TTC549 (cell line): ENCODE data around the gene TNFAIP3.

ENCODE experiments used
- FAIRE-seq: peaks from 2 replicates; lab custom pipeline; 2012; peaks lifted over from hg19 to GRCh38; lab: Jason Lieb, UNC

Gene TNFAIP3

GRCh38 chr6:137864812-137865508 is 2.1 kb upstream of the TNFAIP3 start:
- FAIRE-seq = peak; percentile 67

DNA sequence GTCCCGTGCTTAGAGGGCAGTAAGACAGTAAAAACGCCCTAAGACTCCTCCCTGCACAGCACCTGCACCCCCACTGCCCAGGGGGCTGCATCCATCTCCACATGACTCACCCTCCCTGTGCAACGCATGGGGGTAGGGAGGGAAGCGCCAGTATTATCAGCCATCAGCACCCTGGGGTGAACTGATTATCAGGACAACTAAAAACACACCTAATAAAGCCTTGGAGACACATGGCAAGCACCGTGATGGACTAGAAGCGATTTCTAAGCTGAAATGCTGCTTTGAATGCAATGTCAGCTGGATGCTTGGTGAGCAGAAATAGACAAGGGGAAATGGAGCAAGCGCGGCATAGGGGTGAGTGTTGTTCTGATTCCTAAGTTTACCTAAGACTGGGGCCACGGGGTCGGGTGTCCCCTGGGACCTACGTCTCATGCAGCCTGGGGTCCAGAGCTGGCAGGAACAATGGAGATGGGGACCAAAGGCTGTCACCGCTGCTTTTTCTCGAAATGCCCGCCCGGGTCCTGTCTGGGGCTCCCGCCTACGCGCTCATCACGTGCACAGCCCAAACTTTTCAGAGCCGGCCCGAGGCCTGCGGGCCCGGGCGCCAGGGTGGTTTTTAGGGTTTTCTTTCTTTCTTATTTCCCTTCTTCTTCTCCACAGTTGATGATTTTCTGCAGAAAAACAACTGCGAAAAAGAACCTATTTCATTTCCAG is 702 bp upstream of the TNFAIP3 start:
- FAIRE-seq = no peak

DNA sequence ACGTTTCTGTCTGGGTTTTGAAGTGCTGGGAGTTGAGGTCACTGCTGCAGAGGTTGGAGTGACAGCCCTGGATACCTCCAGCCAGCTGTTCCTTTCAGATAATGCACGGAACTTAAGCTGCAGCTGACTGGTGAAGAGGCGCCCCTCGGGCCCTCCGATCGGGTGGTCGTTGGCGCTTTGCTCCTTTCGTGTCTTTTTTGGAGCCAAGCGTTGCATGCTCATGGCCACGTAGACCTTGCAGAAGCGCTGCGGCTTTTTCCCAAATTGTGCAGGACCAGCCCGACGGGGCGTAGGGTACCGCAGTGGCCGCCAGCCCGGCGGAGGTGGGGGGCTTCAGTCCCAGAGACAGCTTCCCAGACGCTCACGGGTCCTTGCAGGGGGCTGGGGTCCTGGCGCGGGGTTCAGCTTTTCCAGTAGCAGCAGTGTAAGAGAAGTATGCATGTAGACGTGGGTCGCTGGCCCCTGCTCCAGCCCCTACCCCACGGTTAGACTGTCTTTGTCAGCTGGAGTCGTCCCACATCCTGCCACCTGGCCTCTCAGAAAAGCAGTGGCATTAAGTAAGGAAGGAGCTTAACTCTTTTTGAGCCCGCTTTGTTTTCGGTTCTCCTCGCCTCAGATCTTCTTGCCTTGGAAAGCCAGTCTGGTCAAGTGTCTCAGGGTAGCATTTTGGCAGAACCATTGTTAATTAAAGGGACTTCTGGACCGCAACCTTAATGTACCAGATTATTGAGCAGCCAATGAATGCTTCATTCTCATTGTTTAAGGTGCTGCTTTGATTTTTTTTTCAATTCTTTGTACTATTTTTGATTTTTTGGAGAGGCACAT is 838 bp downstream of the TNFAIP3 start:
- FAIRE-seq = no peak

DNA sequence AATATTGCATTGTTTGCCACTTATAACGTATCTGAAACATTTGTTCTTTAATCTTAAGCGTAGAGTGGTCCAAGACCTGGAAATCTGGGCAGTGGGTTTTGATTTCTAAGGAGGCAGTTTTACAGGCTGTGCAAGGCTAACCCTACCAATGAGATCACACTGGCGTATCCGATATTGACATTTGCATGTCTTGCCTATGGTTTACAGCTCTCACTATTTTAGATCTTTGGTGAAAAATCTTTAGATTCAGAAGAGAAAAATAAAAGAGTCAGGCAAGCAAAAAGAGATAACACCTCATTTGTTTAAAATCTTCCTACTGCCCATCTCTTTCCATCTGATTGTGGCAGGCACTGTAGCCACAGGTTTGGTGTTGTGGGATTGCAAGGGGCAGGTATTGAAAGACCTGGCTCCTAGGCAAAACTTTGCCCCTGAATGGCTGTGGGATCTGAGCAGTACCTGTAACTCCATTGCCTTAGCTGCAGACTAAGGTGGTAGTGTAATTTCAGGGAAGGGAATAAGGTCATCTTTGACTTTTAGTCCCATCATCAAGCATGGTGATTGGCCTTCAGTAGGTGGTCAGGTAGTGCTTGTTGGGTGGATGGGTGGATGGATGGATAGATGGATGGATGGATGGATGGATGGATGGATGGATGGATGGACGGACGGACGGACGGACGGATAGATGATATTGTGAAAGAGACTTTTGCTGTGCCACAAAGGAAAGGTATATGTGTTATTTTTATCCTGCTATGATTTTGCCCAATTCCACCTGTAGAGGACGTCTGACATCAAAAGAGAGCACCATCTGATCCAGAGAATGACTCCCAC is 1.9 kb downstream of the TNFAIP3 start:
- no peak for FAIRE-seq

DNA sequence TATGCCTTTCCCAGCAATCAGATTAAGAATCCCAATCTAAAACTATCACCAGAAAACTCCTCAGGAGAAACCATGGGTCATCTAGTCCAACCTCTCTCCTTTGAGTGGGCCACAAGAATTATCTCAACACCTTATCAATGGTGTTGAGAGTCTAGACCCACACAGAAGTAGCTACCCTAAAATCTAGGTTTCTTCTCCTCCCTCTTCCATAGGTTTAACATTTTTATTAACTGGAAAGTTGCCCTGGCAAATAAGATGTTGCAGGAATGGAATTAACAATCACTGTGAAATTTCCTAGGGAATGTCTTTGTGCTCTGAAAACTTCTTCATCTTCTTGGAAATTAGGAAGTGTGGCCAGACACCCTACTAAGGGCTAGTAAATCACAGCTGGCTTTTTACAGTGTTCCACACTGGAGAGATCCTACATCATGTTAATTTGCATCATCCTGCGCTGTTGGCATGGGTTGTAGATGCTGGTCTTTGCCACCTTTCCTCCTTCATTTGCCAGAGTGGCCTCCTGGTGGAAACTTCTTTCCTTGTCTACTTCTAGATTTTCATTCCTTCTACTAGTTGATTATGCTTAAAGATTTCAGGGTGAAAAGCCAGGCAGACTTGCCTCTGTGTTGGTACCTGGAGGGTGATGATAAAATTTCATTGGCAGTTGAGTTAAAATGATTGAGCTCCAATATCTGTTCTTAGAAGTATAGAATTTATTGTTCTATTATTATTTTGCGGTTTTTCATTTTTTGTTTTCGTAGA is 2.7 kb downstream of the TNFAIP3 start:
- FAIRE-seq = no peak

DNA sequence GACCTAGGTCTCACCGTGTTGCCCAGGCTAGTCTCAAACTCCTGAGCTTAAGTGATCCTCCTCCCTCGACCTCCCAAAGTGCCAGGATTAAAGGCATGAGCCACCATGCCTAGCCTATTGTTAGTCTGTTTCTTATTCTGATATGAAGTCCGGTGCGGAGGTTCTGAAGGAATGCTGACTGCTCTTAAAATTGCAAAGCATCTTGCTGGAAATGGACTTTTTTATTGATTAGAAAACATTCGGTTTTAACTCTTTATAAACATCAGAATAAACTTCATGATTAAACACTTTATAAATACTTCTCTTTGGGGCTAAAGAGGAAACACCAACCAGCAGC is 3.2 kb downstream of the TNFAIP3 start:
- no peak for FAIRE-seq

GRCh38 chr6:137870744-137871247 is 3.7 kb downstream of the TNFAIP3 start:
- no peak for FAIRE-seq

DNA sequence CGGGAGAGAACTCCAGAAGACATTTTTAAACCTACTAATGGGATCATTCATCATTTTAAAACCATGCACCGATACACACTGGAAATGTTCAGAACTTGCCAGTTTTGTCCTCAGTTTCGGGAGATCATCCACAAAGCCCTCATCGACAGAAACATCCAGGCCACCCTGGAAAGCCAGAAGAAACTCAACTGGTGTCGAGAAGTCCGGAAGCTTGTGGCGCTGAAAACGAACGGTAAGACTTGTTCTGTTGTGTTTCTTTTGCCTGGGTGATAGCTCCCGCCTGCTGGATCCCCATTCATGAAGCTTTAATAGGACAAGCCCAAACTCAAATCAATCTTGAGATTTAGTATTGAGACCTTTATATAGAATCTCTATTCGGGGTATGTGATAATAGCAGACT is 4.2 kb downstream of the TNFAIP3 start:
- no peak for FAIRE-seq

DNA sequence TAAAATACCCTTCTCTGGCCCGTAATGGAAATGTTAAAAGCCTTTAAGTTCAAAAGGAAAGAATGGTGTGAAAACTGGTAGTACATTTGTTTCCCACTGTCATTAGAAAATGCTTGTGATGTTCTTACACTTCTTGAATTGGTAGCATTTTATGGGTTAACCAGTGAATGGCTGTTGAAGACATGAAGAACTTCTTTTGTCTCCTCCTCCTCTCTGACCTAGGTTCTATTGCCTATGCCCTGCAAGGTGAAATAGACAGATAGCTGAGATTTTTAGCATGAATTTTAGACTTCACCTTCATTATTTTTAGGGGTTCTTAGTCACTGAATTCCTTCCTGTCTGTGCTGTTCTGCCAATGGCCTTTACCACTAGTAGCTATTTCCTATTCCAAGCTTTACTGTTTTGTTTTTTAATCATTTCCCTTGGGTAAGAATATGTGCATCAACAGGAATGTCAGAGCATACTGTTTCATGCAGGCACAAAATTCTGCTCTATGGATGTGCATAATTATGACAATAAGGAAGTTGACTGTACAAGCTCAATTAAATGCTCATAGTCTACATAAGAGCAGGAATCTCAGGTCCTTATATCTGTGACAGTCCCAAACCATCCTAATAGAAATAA is 4.9 kb downstream of the TNFAIP3 start:
- no peak for FAIRE-seq

GRCh38 chr6:137872581-137873115 is 5.6 kb downstream of the TNFAIP3 start:
- no peak for FAIRE-seq

GRCh38 chr6:137873273-137873762 is 6.3 kb downstream of the TNFAIP3 start:
- no peak for FAIRE-seq

- FAIRE-seq = no peak
These were observed 7.4 kb downstream of the TNFAIP3 start for GRCh38 chr6:137874204-137875057.

- FAIRE-seq = no peak
These were observed 8.0 kb downstream of the TNFAIP3 start for GRCh38 chr6:137875058-137875520.

GRCh38 chr6:137875606-137876005 is 8.5 kb downstream of the TNFAIP3 start:
- FAIRE-seq = no peak

- no peak for FAIRE-seq
These were observed 9.5 kb downstream of the TNFAIP3 start for GRCh38 chr6:137876547-137876946.

DNA sequence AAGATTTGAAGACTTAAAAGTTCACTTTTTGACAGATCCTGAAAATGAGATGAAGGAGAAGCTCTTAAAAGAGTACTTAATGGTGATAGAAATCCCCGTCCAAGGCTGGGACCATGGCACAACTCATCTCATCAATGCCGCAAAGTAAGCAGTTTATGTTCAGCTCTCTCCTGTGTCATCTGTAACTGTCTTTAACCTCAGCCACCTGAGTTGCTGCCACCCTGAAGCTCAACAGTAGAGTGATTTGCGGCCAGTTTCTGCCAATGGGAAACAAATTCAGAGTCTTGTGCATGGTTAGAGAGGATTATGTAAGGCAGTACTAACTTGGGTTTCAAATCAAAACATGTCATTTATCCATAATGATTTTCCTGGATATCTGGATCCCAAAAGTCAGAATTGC is 10.1 kb downstream of the TNFAIP3 start:
- FAIRE-seq = no peak

GRCh38 chr6:137877606-137878005 is 10.5 kb downstream of the TNFAIP3 start:
- no peak for FAIRE-seq

DNA sequence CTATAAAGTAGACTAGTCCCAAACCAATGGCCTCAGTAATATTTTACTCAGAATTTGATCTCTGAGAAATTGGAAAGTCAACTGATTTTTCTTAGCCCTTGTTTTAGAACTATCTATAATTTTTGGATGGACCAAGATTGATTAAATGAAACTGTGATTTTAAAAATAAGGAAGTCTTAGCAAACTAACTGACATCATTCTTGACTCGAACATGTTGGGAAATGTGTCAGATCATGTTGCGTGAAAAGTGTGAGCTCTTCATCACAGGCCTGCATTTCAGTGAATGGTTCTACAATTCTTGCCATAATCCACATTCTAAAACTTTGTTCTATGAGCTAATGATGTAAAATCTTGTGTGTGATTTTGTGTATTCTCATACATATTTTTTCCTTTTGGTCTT is 11.0 kb downstream of the TNFAIP3 start:
- FAIRE-seq = no peak
